Cortex of kidney (tissue), 1 donor: Measurements from ENCODE around the gene FOXL3.
"Not testable (repeated sequence)": the region's sequence is repeated elsewhere in the genome, so short reads cannot be mapped to it uniquely, and the experiment has no call there.

Experiments used
- DNase-seq: peaks from one replicate; lab custom pipeline; 2025; lab: John Stamatoyannopoulos, UW

Gene FOXL3

GRCh38 chr7:255038-255435 lies 34.9 kb upstream of the FOXL3 start:
- no peak for DNase-seq

GRCh38 chr7:255721-256361 lies 34.1 kb upstream of the FOXL3 start:
- no peak for DNase-seq

GRCh38 chr7:256461-256940 lies 33.5 kb upstream of the FOXL3 start:
- no peak for DNase-seq

DNA sequence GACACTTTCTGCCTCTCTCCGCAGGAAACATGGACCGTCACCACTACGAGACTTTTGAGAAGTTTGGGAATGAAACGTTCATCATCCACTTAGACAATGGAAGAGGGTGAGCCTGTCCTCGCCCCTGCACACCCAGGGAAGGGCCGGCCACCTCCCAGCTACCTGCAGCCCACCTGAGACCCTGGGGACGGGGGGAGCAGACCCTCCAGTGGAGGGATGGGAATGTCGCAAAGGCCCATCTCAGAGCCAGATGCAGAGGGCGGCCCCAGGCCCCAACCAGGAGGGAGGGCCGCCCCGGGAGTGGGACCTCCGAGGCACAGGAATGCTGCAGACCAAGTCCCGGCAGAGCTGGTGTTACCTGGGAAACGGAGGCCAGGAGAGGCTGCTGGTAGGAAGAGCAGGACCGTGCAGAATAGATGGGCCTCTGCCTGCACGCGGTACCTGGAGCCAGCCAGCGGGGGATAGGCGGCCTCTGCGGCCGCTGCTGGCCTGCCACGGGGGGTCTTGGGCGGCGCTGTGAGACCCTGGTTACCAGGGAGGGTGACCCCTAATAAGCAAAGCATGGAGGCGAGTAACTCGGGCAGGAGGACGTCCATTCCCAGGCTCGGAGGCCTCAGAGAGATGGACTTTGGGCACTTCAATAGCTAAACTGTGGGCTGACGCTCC lies 32.9 kb upstream of the FOXL3 start:
- DNase-seq, result no peak

GRCh38 chr7:257647-257992 lies 32.4 kb upstream of the FOXL3 start:
- no peak for DNase-seq

GRCh38 chr7:258476-259190 lies 31.3 kb upstream of the FOXL3 start:
- DNase-seq, result no peak

DNA sequence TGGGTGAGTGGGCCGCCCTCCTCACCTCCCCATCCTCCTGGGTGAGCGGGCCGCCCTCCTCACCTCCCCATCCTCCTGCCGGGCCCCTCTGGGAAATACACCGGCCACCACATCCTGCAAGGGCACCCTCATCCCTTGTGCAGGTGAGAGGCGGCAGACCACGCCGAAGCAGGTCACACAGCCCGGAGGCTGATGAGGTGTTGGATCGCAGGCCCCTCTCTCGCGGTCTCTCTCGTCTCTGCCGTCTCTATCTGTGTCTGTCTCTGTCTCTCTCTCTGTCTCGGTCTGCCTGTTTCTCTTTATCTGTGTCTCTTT lies 30.8 kb upstream of the FOXL3 start:
- DNase-seq, result no peak

GRCh38 chr7:259751-260405 lies 30.1 kb upstream of the FOXL3 start:
- no peak for DNase-seq

DNA sequence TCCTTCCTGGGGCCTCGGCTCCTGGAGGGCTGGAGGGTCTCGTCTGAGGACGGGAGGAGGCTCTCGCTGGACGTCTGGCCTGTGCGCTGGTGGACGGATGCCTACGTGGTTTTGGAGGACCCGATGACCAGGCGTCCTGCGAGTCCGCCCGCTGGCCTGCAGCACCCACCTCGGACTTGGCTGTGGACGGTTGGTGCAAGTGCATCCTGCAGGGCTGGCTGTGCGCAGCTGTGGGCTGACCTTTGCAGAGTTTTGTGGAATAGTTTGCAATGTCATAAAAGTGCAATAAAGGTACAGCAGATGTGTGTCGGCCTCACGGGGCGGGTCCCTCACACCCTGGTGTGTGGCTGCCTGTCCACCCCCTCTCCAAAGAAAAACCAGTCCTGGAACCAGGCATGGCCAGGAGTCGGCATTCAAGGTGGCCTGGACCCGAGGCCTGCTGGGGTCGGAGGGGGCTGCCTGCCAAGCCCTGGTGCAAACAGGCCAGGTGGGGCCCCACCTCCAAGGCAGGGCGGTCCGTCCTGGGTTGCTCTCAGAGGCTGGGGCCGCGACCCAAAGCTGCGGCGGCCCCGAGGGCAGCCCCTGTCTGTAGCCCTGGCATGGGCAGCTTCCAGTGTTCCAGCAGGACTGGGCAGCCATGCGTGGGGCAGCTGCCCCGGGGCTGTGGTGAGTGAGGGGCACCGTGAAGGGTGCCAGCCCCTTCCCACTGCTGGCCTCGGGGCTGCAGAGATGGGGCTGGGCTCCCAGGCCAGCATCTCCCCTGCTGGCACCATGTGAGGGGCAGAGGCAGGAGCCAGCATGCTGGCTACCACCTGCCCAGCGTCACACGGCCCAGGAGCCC lies 29.3 kb upstream of the FOXL3 start:
- no peak for DNase-seq

GRCh38 chr7:261341-262250 lies 28.4 kb upstream of the FOXL3 start:
- DNase-seq, result no peak

DNA sequence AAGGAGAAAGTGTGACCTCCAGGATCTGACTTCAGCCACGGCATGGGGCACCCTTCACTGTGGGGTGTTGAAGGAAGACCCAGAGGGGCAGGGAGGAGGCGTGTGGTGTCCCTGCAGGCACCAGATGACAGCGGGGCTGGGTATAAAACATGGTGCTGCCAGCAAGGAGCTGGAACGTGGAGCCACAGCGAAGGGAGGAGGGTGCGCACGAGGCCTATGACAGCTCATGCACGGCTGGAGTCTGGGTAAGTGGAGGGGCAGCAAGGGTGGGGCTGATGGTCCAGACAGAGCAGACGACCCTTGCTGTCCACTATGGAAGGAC lies 27.8 kb upstream of the FOXL3 start:
- DNase-seq, result no peak

DNA sequence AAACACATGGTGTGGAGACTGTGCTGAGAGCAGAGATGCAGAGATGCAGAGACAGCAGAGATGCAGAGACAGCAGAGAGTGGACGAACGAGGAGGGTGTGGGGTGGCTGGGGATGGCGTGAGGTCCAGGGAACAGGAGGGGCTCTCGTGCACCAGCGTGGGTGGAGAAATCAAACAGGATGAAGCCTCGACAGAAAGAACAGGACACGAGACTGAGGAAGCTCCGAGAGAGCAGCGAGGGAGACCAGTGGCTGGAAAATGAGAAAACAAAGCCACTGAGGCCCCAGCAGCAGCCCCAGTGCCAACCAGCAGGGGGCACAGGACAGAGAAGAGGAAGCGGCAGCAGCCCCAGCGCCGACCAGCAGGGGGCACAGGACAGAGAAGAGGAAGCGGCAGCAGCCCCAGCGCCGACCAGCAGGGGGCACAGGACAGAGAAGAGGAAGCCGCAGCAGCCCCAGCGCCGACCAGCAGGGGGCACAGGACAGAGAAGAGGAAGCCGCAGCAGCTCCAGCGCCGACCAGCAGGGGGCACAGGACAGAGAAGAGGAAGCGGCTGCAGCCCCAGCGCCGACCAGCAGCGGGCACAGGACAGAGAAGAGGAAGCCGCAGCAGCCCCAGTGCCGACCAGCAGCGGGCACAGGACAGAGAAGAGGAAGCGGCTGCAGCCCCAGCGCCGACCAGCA lies 27.2 kb upstream of the FOXL3 start:
- not testable (repeated sequence) for DNase-seq

- not testable (repeated sequence) for DNase-seq
Measured at GRCh38 chr7:263483-264351, 26.3 kb upstream of the FOXL3 start.

DNA sequence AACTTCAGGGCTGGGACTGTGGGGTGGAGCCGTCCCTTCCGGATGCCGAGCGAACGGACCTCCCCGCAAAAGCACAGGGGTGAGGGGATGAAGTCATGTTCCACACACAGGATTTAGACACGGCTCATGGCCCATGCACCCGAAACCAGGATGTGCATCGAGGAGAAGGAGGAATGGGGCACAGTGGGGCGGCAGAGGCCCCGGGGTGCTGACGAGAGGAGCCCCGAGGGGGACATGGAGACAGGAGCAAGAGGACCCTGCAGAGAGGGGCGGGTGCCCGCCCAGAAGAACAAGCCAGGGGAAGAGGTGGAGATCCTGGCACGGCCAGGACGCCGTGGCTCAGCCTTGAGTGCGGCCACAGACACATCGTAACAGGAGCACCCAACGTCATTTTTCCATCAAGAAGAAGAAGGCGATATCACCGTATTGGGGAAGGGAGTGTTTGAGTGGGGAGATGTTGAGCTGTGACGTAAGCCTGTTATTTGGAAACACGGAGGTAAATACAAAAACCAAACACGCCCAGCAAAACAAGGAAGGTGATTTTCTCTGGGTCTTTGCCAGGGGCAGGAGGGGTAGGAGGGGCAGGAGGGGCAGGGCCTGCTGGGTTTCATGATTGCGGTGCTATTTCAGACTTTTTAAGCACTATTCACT lies 25.3 kb upstream of the FOXL3 start:
- no peak for DNase-seq

DNA sequence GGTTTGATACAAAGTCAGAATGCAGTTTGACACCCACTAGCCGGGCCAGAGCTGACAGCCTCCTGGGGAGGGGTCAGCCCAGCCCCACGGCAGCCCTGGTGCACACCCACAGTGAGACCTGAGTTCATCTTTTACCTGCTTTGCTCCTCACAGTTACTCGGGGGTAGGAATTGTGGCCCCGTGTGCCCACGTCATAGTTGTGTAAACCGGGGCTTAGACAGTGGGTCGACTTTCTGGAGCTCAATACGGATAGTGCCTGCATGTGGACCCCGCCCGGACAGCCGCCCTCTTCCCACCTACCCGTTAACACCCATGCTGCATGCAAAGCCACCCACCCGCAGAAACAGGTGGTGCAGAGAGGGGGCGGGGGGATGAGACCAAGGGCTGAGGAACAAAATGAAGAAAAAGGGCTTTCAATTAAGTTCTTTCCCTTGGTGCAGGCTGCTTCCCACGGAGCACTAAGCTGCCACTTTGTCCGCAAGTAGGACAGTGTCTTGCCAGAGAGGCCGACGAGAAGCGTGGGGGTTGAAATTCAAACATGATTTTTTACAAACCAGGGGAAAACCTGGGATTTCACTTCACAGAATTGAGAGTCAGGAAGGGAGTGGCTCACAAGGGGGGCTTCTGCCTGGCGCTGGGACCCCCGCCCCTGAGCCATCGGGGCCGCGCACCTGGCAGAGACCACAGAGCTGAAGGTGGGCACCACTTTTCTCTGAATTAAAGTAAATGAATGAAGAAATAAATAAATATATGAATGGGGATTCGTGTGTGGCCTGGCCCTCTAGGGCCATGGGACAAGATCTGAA lies 24.6 kb upstream of the FOXL3 start:
- no peak for DNase-seq

GRCh38 chr7:265998-266850 lies 23.7 kb upstream of the FOXL3 start:
- DNase-seq, result no peak
